Renal cortex interstitium (tissue), 11 donors: Measurements from ENCODE around the gene PPP1R1C. TPM values are rescaled to one million over a fixed set of nuclear protein-coding genes. Genes with fewer than 3 reads are reported as not detected.
A peak's percentile ranks its signal among the peaks of the same experiment; 100 is the strongest.

Experiments used
- DNase-seq, 11 donors: peaks; one replicate each; pipeline ENCODE4 v3.0.0-alpha.2; 2013; ENCODE audit warnings: low read depth in 9 of 11, low spot score in 4 of 11; ENCODE audit errors: extremely low read depth in 1 of 11
- polyA plus RNA-seq, 3 donors: library from polyadenylated mRNA; unstranded; fragments of 120-200 nt; gene quantifications; one replicate each; pipeline ENCODE4 v1.2.1, GENCODE V29; 2013; ENCODE audit not compliant: insufficient read length in 3 of 3

PPP1R1C gene
- polyA plus RNA-seq, 3 donors = 2.3 to 3.1 (median 2.7) TPM

DNA sequence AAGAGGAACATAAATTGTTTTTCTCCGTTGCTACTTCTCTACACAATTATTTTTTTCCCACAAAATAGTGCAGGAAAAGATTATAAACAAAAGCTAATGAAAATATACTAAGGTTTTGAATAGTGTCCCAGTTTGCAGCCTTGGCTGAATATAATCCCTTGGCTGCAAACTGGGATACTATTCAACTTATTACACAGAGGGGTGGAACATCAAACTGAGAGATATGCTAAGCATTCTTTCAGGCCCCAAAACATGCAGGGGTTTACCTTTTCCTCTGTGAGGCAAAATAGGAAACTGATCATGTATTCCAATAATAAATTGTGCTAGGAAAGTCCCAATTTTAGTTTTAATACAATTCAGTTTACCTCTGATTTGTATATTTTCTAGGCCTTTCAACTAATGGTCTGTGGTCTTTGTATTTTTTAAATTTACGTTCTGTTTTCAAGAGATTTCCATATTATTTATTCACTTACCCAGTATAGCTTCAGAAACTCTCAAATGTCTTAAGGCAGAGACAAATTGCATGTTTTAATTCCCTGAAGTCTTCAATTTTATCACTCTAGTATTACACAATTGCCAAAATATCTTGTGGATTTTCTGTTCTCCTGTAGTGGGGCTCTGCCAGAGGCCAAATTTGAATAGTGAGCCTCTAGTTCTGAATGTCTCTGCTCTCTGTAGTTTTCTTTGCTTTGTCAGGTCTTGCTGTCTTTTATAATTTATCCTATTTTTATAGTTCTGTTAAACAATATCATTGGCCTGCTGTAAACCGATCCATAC is 63.9 kb downstream of the PPP1R1C start:
- no peak for DNase-seq

DNA sequence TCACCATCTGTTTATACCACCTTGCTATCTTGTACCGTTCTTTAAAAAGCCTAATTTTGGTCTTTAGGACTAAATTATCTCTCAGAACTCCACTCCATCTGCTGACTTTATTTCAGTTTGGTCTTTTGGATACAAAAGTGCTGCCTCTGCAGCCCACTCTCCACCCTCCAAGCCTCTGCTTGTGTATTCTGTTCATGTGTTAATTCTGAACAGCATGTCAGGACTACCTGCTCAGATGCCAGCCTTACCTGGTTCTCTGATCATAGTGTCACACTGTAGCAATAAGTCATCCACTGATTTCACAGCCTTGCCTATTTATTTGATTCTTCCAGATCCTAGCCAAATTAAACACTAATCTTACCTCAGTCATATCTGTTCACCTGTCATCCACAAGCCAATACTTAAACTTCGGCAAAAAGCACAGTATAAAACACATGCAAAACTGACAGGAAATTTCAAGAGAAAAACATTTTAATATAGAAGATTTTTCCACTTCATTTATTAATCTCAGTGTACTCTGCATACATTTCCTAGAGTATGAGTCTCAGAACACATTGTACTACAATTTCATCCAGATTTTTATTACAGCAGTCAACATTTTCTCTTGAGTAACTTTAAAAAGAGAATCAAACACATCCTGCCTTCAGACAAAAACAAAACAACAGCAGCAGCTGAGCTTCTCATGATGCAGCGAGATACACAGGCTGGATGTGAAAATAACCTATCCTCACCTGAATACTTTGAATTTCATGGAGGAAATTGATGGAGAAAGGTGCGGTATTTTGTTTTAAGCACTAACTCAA is 64.9 kb downstream of the PPP1R1C start:
- DNase-seq = no peak

DNA sequence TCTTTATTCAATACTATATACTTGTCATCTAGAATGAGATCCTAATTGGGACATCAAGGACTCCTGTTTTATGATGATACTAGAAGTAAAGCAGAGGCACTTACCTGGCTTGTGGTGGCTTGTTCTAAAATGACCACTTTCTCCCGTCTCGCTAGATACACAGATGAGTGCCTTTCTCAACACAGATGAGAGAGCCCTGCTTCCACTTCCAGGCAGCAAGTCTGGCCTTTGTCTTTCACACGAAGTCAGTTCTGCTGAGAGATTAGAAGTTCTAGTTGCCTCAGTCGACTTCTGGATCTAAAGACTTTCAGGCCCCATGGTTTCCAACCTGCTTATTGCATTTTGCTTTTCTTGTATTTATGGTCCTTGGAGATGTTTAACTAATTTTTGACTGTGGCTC is 70.3 kb downstream of the PPP1R1C start:
- no peak for DNase-seq

DNA sequence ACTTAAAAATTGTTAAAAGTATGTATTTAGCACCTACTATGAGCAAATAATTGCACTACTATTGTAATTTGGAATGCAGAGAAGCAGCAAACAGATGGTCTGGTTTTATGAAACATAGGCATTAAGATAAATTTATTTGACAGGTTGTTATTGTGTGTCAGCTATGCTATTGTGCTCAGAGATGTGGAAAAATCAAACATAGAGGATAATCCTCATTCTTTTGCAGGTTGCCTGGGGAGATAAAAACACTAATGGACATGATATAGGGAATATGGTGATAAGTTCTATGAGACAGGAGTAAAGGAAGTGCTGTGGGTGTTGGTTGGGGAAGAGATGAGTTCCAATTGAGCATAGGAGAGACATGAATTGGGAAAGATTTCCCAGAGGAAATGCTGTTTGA is 71.3 kb downstream of the PPP1R1C start:
- no peak for DNase-seq

DNA sequence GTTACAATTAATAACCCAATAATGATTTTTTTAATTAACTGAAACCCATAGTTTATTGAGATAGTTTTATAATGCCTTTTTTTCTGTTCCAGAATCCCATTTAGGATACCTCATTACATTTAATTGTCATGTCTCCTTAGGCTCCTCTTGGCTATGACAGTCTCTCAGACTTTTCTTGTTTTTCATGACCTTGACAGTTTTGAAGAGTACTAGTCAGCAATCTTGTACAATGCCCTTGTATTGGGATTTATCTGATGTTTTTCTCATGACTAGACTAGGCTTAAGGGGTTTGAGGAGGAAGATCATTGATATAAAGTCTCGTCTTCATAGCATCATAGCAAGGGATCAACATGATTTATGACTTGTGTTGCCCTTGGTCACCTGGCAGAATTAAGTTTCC is 72.4 kb downstream of the PPP1R1C start:
- no peak for DNase-seq

DNA sequence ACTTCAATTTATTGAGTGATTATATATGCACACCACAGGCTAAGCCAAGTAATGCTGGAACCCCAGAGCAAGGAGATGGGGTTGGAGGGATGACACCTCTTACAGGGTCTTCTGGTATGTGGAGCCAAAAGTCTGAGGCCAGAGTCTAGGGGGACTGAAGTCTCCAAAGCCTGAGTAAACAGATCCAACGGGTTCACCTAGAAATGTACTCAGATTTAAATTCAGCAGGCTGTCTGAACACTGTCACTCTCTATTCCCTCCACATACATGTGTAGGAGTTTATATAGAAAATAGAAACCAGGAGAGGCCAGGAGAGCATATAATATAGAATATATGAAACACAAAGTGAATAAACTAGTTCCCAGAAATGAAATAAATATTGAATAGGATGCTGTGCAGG is 76.1 kb downstream of the PPP1R1C start:
- DNase-seq = no peak

DNA sequence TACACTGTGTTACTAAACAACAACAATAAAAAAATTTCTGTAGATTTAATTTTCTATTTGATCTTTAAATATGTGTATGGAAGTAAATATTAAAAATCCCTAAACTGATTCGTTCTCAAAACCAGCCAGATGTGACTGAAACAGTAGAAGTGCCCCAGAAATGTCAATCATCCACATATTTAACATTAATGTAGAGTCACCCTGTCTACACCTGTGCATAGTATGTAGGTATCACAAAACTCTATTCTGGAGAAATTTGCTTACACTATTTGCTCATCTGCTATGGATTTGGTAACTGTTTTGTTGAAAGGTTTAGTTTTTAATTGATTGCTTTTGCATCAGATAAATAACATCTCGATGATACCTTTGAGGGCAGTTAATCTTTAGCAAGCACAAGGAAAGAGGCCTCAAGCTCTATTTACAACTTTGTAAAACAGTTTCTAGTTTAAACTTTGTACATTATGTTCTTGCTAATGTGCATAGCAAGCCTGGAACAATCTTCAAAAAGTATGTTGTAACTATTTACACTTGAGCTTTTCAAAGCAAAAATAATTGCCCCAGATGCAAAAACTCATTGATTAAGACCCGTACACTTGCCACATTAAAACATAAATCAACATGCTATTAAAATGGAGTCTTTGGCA is 76.8 kb downstream of the PPP1R1C start:
- DNase-seq = no peak

DNA sequence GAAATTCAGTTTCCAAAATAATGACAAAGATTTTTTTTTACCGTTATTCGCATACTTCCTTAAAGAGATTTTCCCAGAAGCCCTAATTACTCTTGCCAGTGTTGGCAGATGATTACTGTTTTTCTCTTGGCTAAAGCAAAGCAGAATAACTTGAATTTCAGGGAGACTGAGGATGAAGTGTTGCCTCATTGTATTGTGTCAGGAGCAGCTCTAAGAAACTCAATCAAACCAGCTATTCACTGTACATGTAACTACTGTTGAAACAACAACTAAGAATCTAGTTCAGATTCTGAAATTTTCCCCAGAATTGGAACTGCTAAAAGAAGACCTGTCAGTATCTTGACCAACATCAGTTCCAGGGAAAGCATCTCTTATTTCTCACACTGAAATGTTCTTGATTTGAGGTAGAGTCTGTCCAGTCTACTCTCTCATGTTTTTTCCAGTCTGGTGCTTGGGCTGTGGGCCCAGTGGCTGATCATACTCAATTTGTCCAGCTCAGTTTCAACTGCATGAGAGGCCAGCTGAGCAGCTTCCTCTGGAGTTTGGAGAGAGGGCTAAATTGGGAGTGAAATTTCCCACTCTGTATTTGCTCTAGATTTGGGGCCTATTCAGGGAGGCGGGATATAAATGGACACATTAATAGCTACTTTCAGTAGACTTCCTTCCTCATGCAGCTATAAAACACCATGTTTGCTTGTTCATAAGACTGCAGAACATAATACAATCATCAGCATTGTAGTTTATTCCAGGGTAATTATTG is 78.5 kb downstream of the PPP1R1C start:
- no peak for DNase-seq

DNA sequence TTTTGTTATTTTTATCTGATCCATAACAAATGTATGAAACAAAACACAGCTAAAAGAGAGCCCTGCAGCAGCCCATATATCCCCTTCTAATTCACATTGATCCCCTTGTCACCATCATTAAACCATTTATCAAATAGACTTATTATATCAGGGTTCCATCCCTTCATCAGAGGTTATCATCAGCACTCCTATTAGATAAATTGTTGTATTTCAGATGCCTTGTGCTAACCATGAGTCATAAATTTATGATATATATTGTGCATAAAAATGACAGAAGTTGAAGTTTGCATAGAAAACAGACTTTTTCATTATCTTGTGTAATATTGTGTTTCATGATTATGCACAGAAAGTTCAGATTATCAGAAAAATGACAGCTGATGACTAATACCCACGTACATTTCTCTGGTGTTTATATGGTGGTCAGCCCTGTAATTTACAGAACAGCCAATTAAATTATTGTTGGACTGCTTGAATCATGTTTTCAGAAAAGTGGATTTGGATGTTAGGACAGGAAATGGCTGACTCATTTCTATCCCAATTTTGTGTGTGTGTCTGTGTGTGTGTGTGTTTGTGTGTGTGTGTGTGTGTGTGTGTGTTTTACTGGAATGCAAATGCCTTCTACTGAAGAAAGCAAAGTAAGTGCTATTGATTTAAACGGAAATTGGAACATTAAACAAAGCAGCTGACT is 80.9 kb downstream of the PPP1R1C start:
- no peak for DNase-seq

DNA sequence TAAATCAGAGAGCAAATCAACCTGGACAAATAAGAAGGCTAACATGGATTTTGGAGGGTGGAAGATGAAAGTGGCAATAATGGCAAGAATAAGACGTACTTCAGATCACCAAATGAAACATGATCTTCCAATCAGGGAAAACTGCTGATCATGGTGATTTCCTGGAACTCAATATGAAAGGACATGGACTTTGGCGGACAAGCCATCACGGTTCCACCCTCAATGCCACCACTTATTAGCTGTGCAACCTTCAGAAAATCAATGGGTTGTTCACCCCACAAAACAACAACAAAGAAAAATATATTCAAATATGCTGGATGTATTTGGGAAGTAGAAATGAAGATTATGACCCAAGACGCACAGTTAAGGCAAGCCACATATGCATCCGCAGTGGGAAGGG is 81.7 kb downstream of the PPP1R1C start:
- no peak for DNase-seq

DNA sequence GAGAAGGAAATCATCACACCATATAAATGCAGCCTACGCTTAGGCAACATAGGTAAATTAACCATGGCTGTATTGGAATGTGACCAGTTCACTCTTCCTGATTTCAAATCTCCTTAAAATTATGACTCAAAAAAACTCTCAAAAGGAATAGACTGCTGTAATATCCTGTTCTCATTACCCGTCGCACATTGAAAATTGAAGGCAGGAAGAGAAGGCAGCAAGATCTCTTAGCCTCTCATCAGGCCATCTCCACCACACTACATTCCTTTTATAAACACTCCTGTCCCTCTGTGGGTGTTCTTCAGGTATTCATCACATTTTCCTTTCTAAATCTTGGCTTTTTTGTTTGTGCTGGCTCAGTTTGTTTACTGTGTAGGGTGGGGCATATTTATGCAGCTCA is 83.2 kb downstream of the PPP1R1C start:
- no peak for DNase-seq

DNA sequence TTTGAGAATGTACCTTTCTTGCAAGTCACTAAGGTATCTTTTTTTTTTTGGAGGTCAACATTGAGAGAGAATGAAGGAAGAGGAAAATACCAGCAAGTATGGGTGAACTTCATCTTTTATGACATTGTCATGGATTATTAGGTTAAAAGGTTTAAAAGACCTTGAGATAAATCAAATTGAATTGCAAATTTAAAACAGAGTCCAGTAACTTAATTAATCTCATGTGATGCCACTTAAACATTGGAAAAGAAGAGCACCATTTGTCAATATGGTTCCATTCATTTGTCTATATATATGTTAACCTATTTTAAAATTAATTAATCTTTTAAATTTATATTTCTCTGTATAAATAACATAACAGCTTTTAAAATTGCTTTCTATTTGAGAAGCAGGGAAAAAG is 83.8 kb downstream of the PPP1R1C start:
- DNase-seq = no peak

DNA sequence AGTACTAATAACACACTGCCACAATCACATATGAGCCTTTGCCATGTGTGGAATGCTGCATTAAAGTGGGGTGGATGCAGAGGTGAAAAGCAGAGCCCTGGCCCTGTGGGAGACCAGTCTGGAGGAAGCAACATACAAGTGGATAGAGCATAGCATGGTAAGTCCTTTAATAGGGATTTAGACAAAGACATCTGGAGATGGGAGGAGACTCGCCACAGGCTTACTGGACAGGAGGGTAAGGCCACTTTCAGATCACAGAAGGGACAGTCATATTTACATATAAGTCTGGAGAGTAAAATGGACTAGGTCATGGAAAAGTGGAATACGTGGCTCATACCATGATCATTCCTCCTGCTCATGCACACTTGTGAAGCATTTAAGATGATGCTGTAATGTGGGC is 84.3 kb downstream of the PPP1R1C start:
- no peak for DNase-seq

DNA sequence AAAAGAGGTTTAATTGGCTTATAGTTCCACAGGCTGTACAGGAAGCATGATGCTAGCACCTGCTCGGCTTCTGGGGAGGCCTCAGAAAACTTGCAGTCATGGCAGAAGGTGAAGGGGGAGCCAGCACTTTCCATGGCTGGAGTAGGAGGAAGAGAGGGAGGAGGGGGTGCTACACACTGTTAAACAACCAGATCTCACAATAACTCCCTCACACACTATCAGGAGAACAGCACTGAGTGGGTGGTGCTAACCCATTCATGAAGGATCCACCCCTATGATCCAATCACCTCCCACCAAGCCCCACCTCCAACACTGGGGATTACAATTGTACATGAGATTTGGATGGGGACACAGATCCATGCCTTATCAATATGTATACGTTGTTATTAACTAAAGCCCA is 85.1 kb downstream of the PPP1R1C start:
- no peak for DNase-seq

DNA sequence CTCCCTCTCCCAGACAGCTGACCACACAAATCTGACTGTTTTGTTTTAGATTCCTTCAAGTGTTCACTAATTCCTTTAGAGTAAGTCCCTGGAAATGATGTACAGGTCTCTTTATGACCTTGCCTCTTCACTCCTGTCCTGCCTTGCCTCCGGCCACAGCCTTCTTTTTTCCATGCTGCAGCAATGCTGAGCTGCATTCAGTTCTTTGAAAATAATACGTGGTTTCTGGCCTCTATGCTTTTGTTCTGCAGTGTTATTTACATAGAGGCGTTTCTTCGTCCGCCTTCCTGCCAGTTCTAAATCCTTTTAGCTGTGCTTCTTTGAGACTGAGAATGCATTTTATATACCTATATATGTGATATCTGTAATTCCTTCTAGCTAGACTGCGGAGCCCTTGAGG is 87.2 kb downstream of the PPP1R1C start:
- no peak for DNase-seq

DNA sequence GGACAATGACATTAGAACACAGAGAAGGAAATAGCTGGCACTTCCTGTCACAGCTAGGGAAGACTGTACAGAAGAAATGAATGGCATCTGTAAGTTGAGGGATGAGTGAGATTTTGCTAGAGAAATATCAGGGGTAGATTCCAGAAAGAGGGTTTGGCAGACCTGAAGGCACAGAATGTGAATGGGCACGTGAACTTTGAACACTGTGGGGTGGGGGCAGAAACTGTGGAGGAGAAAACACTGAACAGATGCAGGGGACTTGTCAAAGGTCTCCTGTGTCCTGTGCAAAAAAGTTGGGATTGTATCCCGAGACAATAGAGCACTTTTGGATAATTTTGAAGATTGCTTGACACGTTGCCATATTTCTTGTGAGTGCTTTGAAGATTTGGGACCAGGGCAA is 88.0 kb downstream of the PPP1R1C start:
- DNase-seq = no peak

DNA sequence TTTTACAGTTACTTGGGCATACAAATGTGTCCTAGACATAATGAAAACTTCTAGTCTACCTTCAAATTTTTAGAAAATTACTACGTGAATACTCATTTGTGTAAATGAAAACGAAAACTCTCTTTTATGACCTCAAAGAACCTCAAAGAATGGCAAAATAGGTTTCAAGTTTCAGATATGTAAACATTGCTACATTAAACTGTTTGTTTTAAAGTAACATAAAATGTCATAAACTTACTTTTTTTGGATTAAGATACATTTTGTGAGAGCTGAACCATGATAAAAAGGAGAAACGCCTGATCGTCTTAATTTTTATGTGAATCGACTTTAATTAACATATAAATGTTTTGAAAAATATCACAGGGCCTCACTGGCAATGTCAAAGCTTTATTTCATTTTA is 91.4 kb downstream of the PPP1R1C start:
- no peak for DNase-seq

DNA sequence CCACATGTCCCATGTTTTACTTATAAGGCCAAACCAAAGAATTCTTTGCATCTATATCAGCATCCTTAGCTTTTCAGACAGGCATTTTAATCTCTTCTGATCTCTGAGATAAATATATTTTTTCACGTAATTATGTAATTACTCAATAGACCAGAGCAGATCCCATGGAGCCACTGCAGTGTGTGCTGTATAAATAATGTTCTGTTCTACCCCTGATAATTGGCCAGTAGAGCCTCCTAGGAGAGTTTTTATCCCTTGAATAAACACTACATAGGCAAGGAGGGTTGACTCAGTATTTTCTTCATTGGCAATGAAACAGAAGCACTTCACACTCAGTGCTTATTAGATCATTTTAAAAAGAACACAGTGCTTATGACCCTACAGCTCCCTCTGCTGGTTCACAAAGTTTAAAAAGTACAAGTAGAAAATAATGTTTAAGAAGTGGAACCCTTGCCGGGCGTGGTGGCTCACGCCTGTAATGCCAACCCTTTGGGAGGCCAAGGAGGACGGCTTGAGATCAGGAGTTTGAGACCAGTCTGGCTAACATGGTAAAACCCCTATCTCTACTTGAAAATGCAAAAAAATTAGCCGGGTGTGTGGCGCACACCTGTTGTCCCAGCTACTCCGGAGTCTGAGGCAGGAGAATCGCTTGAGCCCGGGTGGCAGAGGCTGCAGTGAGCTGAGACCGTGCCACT is 91.9 kb downstream of the PPP1R1C start:
- peak; percentile 38 to 82 (median 67) for DNase-seq
